Gastrocnemius medialis (tissue), 4 donors: ENCODE data around the gene PRDM16.

ENCODE experiments used
- POLR2A ChIP-seq, 2 donors: fragments of 450-650 bp; IDR thresholded peaks; one replicate each; pipeline ENCODE4 v1.6.1; 2017; ENCODE audit warnings: antibody characterized with exemption in 2 of 2, mild to moderate bottlenecking in 2 of 2, moderate library complexity in 2 of 2
- TF ChIP-seq, protein P1 (sequence below), 5 experiments: fragments of 450-650 bp in 3 of 5; fragments of 200-600 bp in 2 of 5; sonication (generic) in 2 of 5; IDR thresholded peaks in 4 of 5; conservative IDR thresholded peaks in 1 of 5; 1 replicate in 4 of 5; 2 replicates in 1 of 5; pipeline ENCODE4 v1.5.1; 2016 to 2019; ENCODE audit warnings: antibody characterized with exemption in 5 of 5, mild to moderate bottlenecking in 3 of 5, moderate library complexity in 3 of 5

DNA sequence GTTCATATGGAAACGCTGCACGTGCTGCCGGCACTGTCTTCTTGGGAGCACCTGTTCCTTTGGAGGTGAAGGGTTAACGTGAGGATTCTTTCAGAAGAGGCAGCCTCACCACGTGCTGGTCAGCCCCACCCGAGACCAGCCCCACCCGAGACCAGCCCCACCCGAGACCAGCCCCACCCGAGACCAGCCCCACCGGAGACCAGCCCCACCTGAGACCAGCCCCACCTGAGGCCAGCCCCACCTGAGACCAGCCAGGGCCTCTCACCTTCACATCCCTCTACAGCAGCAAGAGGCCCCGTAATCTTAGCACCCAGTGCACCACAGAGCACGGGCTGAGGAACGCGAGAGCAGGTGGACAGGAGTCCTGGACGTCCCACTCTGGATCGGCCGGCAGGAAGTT lies 18.0 kb downstream of the PRDM16 start:
- TF ChIP-seq, protein P1, sequence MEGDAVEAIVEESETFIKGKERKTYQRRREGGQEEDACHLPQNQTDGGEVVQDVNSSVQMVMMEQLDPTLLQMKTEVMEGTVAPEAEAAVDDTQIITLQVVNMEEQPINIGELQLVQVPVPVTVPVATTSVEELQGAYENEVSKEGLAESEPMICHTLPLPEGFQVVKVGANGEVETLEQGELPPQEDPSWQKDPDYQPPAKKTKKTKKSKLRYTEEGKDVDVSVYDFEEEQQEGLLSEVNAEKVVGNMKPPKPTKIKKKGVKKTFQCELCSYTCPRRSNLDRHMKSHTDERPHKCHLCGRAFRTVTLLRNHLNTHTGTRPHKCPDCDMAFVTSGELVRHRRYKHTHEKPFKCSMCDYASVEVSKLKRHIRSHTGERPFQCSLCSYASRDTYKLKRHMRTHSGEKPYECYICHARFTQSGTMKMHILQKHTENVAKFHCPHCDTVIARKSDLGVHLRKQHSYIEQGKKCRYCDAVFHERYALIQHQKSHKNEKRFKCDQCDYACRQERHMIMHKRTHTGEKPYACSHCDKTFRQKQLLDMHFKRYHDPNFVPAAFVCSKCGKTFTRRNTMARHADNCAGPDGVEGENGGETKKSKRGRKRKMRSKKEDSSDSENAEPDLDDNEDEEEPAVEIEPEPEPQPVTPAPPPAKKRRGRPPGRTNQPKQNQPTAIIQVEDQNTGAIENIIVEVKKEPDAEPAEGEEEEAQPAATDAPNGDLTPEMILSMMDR (IDR thresholded peaks at IDR 0.05 in 4 of 5, conservative IDR thresholded peaks at IDR 0.05 in 1 of 5): no peak
- TF ChIP-seq POLR2A (IDR thresholded peaks at IDR 0.05): no peak
